ENCODE results near the gene KCTD14. TPM values are rescaled to one million over a fixed set of nuclear protein-coding genes. Genes with fewer than 3 reads are reported as not detected.
"Not testable (repeated sequence)": the region's sequence is repeated elsewhere in the genome, so short reads cannot be mapped to it uniquely, and the experiment has no call there.

Gene KCTD14
- polyA plus RNA-seq, 1 donor, result 1.0 TPM

DNA sequence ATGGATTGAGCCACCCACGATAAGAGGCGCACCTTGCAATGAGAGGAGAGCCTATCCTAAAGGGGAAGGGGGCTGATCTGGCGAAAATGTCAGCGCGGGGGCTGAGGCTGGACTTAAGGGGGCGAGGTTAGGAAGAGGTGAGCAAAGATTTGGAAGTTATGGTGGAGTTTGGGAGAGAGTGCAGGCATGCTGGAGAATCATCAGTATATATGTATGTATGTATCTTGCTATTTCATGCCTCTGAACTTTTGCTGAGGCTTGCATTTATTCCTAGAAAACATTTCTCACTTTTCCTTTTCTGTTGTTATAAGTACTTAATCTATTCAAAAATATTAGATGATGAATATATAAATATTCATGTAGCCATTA, 23.4 kb upstream of the KCTD14 start:
- no peak for DNase-seq (ENCODE audit: low read depth)

DNA sequence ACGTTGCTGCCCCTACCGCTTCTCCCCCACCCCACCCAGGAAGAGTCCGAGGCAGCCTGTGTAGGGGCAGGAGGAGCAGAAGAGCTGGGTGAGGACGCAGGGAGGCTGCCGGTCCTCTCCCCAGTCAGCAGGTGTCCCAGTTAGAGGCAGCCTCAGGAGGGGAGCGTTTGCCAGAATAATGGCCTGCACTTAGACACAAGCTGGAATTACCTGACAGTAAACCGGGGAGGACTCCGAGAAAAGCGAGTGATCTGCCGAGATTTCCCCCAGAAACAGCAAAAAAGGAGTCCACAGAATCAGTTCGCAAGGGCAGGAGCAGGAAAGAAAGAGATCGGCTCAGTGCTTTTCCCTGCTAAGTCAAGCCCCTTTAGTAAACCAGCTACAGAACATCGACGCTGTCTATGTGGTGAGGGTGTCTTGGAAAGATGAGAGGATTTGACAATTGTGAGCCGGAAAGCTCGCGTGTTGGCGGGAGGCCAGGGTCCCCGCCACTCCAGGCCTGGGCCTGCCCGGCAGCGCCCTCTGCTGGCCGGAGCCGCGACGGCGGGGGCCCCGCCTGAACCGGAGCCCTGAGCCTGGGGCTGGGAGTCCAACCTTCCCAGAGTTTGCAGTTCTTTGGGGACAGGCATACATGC, 22.9 kb upstream of the KCTD14 start:
- peak; percentile 43 for DNase-seq (ENCODE audit: low read depth)

GRCh38 chr11:78044706-78045105, 21.6 kb upstream of the KCTD14 start:
- DNase-seq (ENCODE audit: low read depth), result no peak

DNA sequence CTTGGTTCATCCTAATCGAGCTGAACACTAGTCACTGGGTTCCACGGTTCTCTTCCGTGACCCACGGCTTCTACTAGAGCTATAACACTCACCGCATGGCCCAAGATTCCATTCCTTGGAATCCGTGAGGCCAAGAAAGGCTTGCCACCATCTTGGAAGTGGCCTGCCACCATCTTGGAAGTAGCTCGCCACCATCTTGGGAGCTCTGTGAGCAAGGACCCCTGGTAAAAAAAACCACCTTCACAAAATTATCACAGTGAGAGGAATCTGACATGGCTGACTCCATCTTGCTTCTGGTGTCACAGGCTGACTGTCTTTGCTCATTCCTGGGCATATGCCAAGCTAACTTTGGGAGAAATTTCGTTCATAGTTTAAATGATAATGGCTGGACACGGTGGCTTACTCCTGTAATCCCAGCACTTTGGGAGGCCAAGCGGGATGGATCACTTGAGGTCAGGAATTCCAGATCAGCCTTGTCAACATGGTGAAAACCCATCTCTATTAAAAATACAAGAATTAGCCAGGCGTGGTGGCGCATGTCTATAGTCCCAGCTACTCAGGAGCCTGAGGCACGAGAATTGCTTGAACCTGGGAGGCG, 18.9 kb upstream of the KCTD14 start:
- DNase-seq (ENCODE audit: low read depth), result no peak

DNA sequence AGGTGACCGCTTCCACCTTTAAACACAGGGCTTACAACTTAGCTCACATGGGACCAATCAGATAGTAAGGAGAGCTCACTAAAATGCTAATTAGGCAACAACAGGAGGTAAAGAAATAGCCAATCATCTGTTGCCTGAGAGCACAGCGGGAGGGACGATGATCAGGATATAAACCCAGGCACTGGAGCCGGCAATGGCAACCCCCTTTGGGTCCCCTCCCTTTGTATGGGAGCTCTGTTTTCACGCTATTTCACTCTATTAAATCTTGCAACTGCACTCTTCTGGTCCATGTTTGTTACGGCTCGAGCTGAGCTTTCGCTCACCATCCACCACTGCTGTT, 18.3 kb upstream of the KCTD14 start:
- not testable (repeated sequence) for DNase-seq (ENCODE audit: low read depth)

- DNase-seq (ENCODE audit: low read depth), result no peak
Measured at GRCh38 chr11:78040691-78041379, 17.8 kb upstream of the KCTD14 start.

GRCh38 chr11:78039919-78040671, 17.0 kb upstream of the KCTD14 start:
- no peak for DNase-seq (ENCODE audit: low read depth)

GRCh38 chr11:78039391-78039918, 16.4 kb upstream of the KCTD14 start:
- no peak for DNase-seq (ENCODE audit: low read depth)

GRCh38 chr11:78038697-78039313, 15.7 kb upstream of the KCTD14 start:
- no peak for DNase-seq (ENCODE audit: low read depth)

DNA sequence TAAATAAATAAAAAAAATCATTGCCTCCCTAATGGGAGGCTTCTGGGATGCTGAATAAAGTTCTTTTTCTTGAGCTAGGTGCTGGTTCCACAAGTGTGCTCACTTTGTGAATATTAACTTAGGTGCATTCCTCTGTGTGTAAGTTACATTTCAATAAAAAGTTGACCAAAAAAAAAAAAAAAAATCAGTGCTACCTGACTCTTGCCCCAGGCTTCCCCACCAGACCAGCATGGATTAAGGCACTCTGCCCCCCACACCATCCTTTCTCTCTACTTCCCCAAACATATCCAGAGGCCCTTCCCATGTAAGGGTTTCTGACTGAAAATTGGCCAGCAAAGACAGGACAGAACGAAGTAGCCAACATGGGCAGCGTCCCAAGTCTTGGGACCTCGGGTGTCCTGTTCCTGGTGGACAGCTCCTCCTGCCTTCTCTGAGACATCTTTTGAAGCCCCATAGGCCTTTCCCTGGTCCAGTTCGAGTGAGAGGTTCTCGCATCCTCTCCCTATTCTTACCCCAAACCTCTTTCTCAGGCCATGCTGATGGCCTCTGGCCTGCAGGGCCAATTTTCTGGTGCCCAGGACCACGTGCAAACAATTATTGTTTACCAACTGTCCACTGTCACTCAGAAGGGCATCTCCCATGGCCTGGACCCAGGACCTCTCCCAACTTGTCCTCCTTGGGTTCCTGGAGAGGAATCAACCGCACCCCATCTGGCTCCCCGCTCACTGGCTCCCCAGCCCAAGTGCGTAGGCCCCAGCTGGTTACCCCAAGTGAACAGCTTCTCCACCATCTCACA, 14.9 kb upstream of the KCTD14 start:
- no peak for DNase-seq (ENCODE audit: low read depth)

DNA sequence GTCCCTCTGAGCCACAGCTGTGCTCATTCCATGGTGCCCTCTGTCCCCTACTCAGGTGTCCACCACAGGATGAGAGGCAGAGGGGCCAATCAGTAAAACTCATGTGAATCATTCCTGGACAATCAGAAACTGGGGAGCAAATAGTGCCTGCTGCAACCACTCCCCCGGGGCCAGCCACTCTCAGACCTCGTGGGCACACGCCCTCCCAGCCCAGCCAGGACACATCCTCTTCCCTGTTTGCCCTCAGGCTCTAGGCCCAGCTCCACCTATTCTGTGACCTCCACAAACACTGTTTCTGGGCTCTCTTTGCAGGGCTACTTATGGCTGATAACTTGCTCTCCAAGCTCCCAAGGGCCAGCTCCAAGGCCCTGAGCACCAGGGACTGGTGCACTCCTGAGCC, 14.0 kb upstream of the KCTD14 start:
- no peak for DNase-seq (ENCODE audit: low read depth)

- DNase-seq (ENCODE audit: low read depth), result no peak
Measured at GRCh38 chr11:78036313-78036712, 13.2 kb upstream of the KCTD14 start.

DNA sequence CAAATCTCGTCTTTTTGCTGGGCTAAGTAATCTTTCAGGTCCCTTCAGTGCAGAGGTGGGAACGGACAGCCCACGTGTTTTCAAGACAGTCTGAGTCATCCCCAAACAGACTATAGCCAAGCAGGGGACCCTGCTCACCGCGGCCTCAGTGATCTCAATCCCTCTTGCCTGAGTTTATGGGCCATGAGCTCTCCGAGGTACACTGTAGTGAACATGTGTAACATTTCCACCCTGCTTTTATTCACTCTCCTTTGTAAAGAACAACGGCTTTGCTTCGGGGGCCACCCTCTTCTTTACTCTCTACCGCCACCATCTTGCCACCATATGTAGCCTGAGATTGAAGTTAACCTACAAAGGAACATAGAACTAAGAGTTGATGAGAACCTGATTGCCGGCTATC, 11.5 kb upstream of the KCTD14 start:
- DNase-seq (ENCODE audit: low read depth), result no peak

- DNase-seq (ENCODE audit: low read depth), result no peak
Measured at GRCh38 chr11:78033040-78033439, 10.0 kb upstream of the KCTD14 start.

GRCh38 chr11:78032090-78032489, 9.0 kb upstream of the KCTD14 start:
- no peak for DNase-seq (ENCODE audit: low read depth)

- no peak for DNase-seq (ENCODE audit: low read depth)
Measured at GRCh38 chr11:78031629-78032028, 8.6 kb upstream of the KCTD14 start.

DNA sequence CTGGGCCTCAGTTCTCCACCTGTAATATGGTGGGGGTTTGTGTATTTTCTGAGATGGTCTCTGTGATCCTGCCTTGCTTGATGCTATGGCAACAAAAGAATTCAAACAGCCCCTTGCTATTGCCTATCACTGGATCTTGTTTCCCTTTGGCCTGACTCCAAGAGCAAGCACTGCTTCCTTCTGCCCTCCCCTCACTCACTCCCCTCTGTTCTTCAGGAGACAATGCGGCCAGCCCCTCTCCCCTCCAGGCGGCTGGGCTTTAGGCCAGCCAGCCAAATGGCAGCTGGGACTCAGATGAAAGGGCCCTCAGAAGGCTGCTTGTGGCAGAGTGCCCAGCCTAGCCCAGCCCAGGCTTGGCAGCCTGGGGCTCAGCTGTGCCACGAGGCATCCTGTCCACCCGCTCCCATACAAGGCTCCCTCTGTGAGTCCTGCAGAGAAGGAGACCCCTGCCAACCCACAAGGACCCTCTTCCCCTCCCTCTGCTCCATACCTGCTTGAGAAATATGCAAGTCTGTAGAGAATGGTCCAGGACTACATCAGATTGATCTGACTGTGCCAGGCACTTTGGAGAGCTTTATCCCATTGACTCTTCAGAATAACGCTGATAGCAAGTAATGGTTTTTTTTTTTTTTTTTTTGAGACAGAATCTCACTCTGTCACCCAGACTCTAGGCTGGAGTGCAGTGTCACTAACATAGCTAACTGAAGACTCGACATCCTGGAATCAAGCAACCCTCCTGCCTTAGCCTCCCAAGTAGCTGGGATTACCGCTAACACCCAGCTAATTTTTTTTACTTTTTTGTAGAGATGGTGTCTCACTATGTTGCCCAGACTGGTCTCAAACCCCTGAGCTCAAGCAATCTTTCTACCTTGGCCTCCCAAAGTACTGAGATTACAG, 7.6 kb upstream of the KCTD14 start:
- no peak for DNase-seq (ENCODE audit: low read depth)

- not testable (repeated sequence) for DNase-seq (ENCODE audit: low read depth)
Measured at GRCh38 chr11:78028423-78028822, 5.3 kb upstream of the KCTD14 start.

GRCh38 chr11:78027759-78028158, 4.7 kb upstream of the KCTD14 start:
- DNase-seq (ENCODE audit: low read depth), result no peak

DNA sequence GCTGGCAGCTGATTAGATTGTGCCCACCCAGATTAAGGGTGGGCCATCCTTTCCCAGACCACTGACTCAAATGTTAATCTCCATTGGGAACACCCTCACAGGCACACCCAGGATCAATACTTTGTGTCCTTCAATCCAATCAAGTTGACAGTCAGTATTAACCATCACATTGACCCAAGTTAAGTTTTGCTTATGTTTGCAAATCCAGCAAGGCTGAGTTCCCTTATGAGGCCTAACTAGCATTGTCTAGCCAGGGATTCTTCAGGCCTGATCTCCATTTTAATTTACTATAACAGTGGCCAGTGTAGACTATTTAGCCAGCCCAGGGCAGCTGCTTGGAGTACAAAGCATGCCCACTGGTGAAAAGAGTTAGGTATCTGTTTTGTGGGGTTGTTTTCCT, 2.3 kb upstream of the KCTD14 start:
- DNase-seq (ENCODE audit: low read depth), result no peak
